GM12892 (cell line): ENCODE results near the gene MFSD12.

Experiments
- POLR2A ChIP-seq: IDR thresholded peaks from 2 replicates; pipeline ENCODE4 v1.6.1; 2011; ENCODE audit warnings: low read depth, low read length, control low read depth
- POLR2AphosphoS5 ChIP-seq: IDR thresholded peaks from 2 replicates; pipeline ENCODE4 v1.6.1; 2011; ENCODE audit warnings: low read depth, low read length, control low read depth
- TAF1 ChIP-seq: IDR thresholded peaks from 2 replicates; pipeline ENCODE4 v1.6.1; 2011; ENCODE audit warnings: low read depth, mild to moderate bottlenecking, control low read depth, low read length, borderline replicate concordance

GRCh38 chr19:3572132-3572854, 14.9 kb upstream of the MFSD12 start:
- TF ChIP-seq POLR2A (no peak), POLR2AphosphoS5 (no peak), TAF1 (no peak)
